Breast epithelium (tissue), 4 donors: ENCODE measurements around the gene FAM24A. TPM values are rescaled to one million over a fixed set of nuclear protein-coding genes. Genes with fewer than 3 reads are reported as not detected.
"Not testable (repeated sequence)": the region's sequence is repeated elsewhere in the genome, so short reads cannot be mapped to it uniquely, and the experiment has no call there.

ENCODE experiments used
- DNase-seq, 2 donors: peaks; one replicate each; pipeline ENCODE4 v3.0.0-alpha.2; 2019; ENCODE audit warnings: low spot score in 2 of 2
- H3K27ac ChIP-seq, 2 donors: fragments of 200-600 bp; sonication (generic) in 1 of 2; one replicate each; pipeline ENCODE4 v1.5.1; 2016 to 2019; ENCODE audit warnings: mild to moderate bottlenecking in 1 of 2
- H3K27me3 ChIP-seq, 2 donors: fragments of 200-600 bp; sonication (generic) in 1 of 2; one replicate each; pipeline versions ENCODE4 v1.5.1 to v1.6.0; 2017 to 2019; ENCODE audit warnings: control low read depth in 1 of 2, mild to moderate bottlenecking in 1 of 2
- H3K36me3 ChIP-seq: fragments of 200-600 bp; one replicate; pipeline ENCODE4 v1.5.1; 2019
- H3K4me1 ChIP-seq, 2 donors: fragments of 200-600 bp; sonication (generic); one replicate each; pipeline ENCODE4 v1.5.1; 2016 to 2019; ENCODE audit warnings: control low read depth in 1 of 2
- H3K4me3 ChIP-seq, 3 donors: fragments of 200-600 bp; sonication (generic); 1 replicate in 2 of 3; 2 replicates in 1 of 3; pipeline ENCODE4 v1.5.1; 2016 to 2019; ENCODE audit warnings: mild to moderate bottlenecking in 3 of 3, moderate library complexity in 2 of 3
- H3K9me3 ChIP-seq, 2 donors: fragments of 200-600 bp; sonication (generic) in 1 of 2; one replicate each; pipeline ENCODE4 v1.5.1; 2016 to 2019; ENCODE audit warnings: control low read depth in 1 of 2
- CTCF ChIP-seq, 3 donors: fragments of 450-650 bp; IDR thresholded peaks; one replicate each; pipeline ENCODE4 v1.5.1; 2016 to 2017; ENCODE audit warnings: antibody characterized with exemption in 3 of 3, mild to moderate bottlenecking in 3 of 3, moderate library complexity in 3 of 3
- POLR2A ChIP-seq: fragments of 450-650 bp; IDR thresholded peaks from one replicate; pipeline ENCODE4 v1.6.1; 2016; ENCODE audit warnings: antibody characterized with exemption, mild to moderate bottlenecking, moderate library complexity
- POLR2AphosphoS5 ChIP-seq, 3 donors: sonication (generic); formaldehyde crosslinking; IDR thresholded peaks; one replicate each; pipeline ENCODE4 v1.6.1; 2017; ENCODE audit warnings: antibody characterized with exemption in 3 of 3
- intact Hi-C: fragments of 100-400 bp; cut with DNase I; formaldehyde crosslinking; loops from one replicate; pipeline ENCODE4 v1.15.1; 2023; ENCODE audit warnings: low total_unique reads
- total RNA-seq, 3 donors: library from RNA; depleted of rRNA; stranded (reverse); fragments of >200 nt; gene quantifications; one replicate each; pipeline ENCODE4 v1.1.0, GENCODE V29; 2016

FAM24A gene, protein sequence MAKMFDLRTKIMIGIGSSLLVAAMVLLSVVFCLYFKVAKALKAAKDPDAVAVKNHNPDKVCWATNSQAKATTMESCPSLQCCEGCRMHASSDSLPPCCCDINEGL
- not detected for total RNA-seq

GRCh38 chr10:122910310-122910709, at the start of gene FAM24A:
Gene FAM24A (plus strand): TSS chr10:122910610. CDS start chr10:122911635, 1,025 bp downstream.
- TF ChIP-seq POLR2AphosphoS5 (IDR thresholded peaks at IDR 0.05) (no peak), POLR2A (no peak), CTCF (IDR thresholded peaks at IDR 0.05) (no peak)
- DNase-seq = no peak
- Histone ChIP-seq H3K4me3 (no peak within 1 kb of the TSS), H3K9me3 (no peaks in the 10 kb centered on the region), H3K4me1 (no peaks in the 10 kb centered on the region), H3K27me3 (no peaks in the 10 kb centered on the region), H3K36me3 (no peaks in the 10 kb centered on the region), H3K27ac (no peak within 1 kb of the TSS)
- intact Hi-C loops = no loop called here

DNA sequence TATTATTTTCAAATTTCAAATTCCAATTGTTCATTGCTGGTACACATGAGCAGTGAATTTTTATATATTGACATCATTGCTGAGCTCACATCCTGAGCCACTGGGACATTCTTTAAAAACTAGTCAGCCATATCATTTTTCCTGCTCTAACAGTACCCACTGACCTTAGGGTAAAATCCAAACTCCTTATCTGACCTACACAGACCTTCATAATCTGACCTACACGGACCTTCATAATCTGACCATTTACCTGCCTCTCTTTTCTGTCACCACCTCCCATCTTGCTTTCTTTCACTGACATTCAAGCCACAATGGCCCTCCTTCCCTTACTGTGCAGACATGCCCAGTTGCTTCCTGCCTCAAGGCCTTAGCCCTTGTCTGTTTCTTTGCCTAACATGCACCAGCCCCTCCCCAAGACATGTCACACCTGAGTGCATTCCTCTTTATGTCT, 48.7 kb upstream of the FAM24A start:
- Histone ChIP-seq H3K27me3 (no peaks in the 10 kb centered on the region), H3K27ac (no peak overlapping the region), H3K9me3 (no peaks in the 10 kb centered on the region), H3K36me3 (no peaks in the 10 kb centered on the region), H3K4me1 (no peaks in the 10 kb centered on the region), H3K4me3 (no peak overlapping the region)
- DNase-seq = no peak
- intact Hi-C loops = no loop called here
- no peak for TF ChIP-seq POLR2A
- no peak for TF ChIP-seq POLR2AphosphoS5 (IDR thresholded peaks at IDR 0.05)
- no peak for TF ChIP-seq CTCF (IDR thresholded peaks at IDR 0.05)

- H3K9me3 ChIP-seq = no peaks in the 10 kb centered on the region
- H3K4me3 ChIP-seq = no peak overlapping the region
- no peaks in the 10 kb centered on the region for H3K4me1 ChIP-seq
- H3K27ac ChIP-seq = no peak overlapping the region
- intact Hi-C loops = no loop called here
- DNase-seq = no peak
- no peaks in the 10 kb centered on the region for H3K36me3 ChIP-seq
- H3K27me3 ChIP-seq = no peaks in the 10 kb centered on the region
- TF ChIP-seq POLR2AphosphoS5 (IDR thresholded peaks at IDR 0.05) (no peak), CTCF (IDR thresholded peaks at IDR 0.05) (no peak)
Observed at GRCh38 chr10:122863216-122864193, 46.9 kb upstream of the FAM24A start.

DNA sequence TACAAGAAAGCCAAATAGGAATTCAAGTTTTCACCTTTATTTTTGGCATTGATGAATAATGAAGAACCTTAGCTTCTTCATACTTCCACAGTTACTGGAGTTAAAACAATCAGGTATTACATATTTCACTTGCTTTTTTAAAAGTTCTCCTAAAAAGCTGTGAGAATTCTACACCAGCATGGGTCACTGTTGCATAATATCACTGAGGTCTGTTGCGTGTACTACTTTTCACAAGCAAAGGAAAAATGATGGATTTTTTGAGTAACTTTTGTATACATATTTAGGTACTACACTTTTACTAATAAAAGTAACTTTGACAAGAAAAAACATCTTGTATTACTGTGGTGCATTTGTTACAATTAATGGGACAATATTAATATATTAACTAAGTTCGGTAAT, 46.2 kb upstream of the FAM24A start:
- Histone ChIP-seq H3K9me3 (no peaks in the 10 kb centered on the region), H3K27me3 (no peaks in the 10 kb centered on the region), H3K27ac (no peak overlapping the region), H3K4me3 (no peak overlapping the region), H3K4me1 (no peaks in the 10 kb centered on the region), H3K36me3 (no peaks in the 10 kb centered on the region)
- no peak for DNase-seq
- intact Hi-C loops = no loop called here
- TF ChIP-seq POLR2A (no peak), CTCF (IDR thresholded peaks at IDR 0.05) (no peak), POLR2AphosphoS5 (IDR thresholded peaks at IDR 0.05) (no peak)

GRCh38 chr10:122864901-122865300, 45.5 kb upstream of the FAM24A start:
- Histone ChIP-seq H3K27ac (no peak overlapping the region), H3K4me3 (no peak overlapping the region), H3K4me1 (no peaks in the 10 kb centered on the region), H3K9me3 (no peaks in the 10 kb centered on the region), H3K27me3 (no peaks in the 10 kb centered on the region), H3K36me3 (no peaks in the 10 kb centered on the region)
- TF ChIP-seq CTCF (IDR thresholded peaks at IDR 0.05) (no peak), POLR2AphosphoS5 (IDR thresholded peaks at IDR 0.05) (no peak), POLR2A (no peak)
- intact Hi-C loops = no loop called here
- no peak for DNase-seq

DNA sequence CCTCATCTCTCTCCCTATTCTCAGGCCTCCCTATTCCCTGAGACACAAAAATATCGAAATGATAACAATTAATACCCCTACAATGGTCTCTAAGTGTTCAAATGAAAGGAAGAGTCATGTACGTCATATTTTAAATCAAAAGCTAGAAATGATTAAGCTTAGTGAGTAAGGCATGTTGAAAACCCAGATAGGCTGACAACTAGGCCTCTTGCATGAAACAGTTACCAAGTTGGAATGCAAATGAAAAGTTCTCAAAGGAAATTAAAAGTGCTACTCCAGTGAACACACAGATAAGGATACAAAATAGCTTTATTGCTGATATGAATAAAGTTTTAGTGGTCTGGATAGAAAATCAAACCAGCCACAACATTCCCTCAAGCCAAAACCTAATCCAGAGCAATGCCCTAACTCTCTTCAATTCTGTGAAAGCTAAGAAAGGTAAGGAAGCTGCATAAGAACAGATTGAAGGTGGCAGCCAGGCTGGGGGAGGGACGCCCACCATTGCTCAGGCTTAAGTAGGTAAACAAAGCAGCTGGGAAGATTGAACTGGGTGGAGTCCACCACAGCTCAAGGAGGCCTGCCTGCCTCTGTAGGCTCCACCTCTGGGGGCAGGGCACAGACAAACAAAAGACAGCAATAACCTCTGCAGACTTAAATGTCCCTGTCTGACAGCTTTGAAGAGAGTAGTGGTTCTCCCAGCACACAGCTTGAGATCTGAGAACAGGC, 43.5 kb upstream of the FAM24A start:
- H3K4me1 ChIP-seq, intact Hi-C loops, H3K36me3 ChIP-seq, H3K27me3 ChIP-seq, H3K27ac ChIP-seq, H3K4me3 ChIP-seq, H3K9me3 ChIP-seq, DNase-seq: not testable (repeated sequence)

- H3K9me3 ChIP-seq, H3K36me3 ChIP-seq, H3K4me3 ChIP-seq, DNase-seq, H3K27me3 ChIP-seq, intact Hi-C loops, H3K4me1 ChIP-seq, H3K27ac ChIP-seq: not testable (repeated sequence)
Observed at GRCh38 chr10:122868768-122869167, 41.6 kb upstream of the FAM24A start.
